Aorta (tissue), 5 donors: ENCODE results near the gene CCDC169. TPM values are rescaled to one million over a fixed set of nuclear protein-coding genes. Genes with fewer than 3 reads are reported as not detected.

Experiments used
- ATAC-seq: fragments of 200-7000 bp; cut with Tn5 transposase; one replicate; pipeline ENCODE4 v1.9.1; 2022; ENCODE audit warnings: moderate library complexity; ENCODE audit not compliant: low FRiP score
- DNase-seq, 2 donors: peaks; one replicate each; pipeline ENCODE4 v3.0.0-alpha.2; 2020
- H3K27ac ChIP-seq, 2 donors: one replicate each; pipeline ENCODE4 v1.5.1; 2013; ENCODE audit warnings: low read length in 2 of 2, mild to moderate bottlenecking in 2 of 2, moderate library complexity in 2 of 2, control low read depth in 1 of 2, inconsistent platforms in 1 of 2, low read depth in 1 of 2
- H3K27me3 ChIP-seq, 2 donors: one replicate each; pipeline ENCODE4 v1.6.1; 2013; ENCODE audit warnings: control low read depth in 1 of 2, low read length in 1 of 2, mild to moderate bottlenecking in 1 of 2, moderate library complexity in 1 of 2; ENCODE audit not compliant: insufficient read depth in 2 of 2, control insufficient read depth in 1 of 2
- H3K36me3 ChIP-seq, 2 donors: one replicate each; pipeline ENCODE4 v1.6.1; 2013; ENCODE audit warnings: control low read depth in 1 of 2, low read length in 1 of 2, mild to moderate bottlenecking in 1 of 2; ENCODE audit not compliant: insufficient read depth in 2 of 2, control insufficient read depth in 1 of 2
- H3K4me1 ChIP-seq, 2 donors: one replicate each; pipeline ENCODE4 v1.6.1; 2013; ENCODE audit warnings: low read length in 2 of 2, control low read depth in 1 of 2, mild to moderate bottlenecking in 1 of 2, moderate library complexity in 1 of 2; ENCODE audit not compliant: insufficient read depth in 2 of 2, control insufficient read depth in 1 of 2
- H3K4me3 ChIP-seq, 2 donors: one replicate each; pipeline ENCODE4 v1.5.1; 2013; ENCODE audit warnings: low read length in 2 of 2, control low read depth in 1 of 2, mild to moderate bottlenecking in 1 of 2
- H3K9me3 ChIP-seq: one replicate; pipeline ENCODE4 v1.6.1; 2013; ENCODE audit warnings: mild to moderate bottlenecking, low read length; ENCODE audit not compliant: control insufficient read depth
- WGBS, 2 donors: extraction: QIAGEN DNeasy Blood & Tissue Kit; methylation state at CpG; one replicate each; pipeline ENCODE4 v1.1.7; 2013; 5-methylcytosine and 5-hydroxymethylcytosine counted together
- intact Hi-C, 2 donors: fragments of 100-400 bp; cut with DNase I; formaldehyde crosslinking; loops; one replicate each; pipeline versions ENCODE4 v1.14.2 to v1.15.0; 2022
- polyA plus RNA-seq, 2 donors: library from polyadenylated mRNA; stranded (reverse); fragments of 200-250 nt; gene quantifications; one replicate each; pipeline ENCODE4 v1.2.3, GENCODE V29; 2013
- total RNA-seq, 2 donors: library from RNA; stranded (reverse); fragmentation: NEBNext Ultra II Directional; extraction: Animal tissue kit (Norgen Biotek cat#: 25700); gene quantifications; one replicate each; pipeline ENCODE4 v1.2.1, GENCODE V29; 2021
- donor health status: healthy with polysubstance abuse.
- donor health status: Bipolar disorder and iron deficiency.
- donor health status: DM: no; HTN: no; CAD: no.
- donor health status: DM: no; HTN: no; CAD: no.
- donor health status: DM: yes; HTN: yes; CAD: no.

Gene CCDC169
- total and polyA plus RNA-seq, 4 donors: 0.28 to 1.5 (median 0.55) TPM; not detected in 1

GRCh38 chr13:36207672-36208071 lies 89.9 kb downstream of the CCDC169 start:
- Histone ChIP-seq H3K9me3 (peaks cover 2% of the 10 kb centered on the region), H3K27me3 (no peaks in the 10 kb centered on the region), H3K36me3 (no peaks in the 10 kb centered on the region), H3K4me3 (no peak overlapping the region), H3K27ac (no peak overlapping the region), H3K4me1 (no peaks in the 10 kb centered on the region)
- intact Hi-C loops: no loop called here
- ATAC-seq: no peak
- WGBS, 2 donors: 74 to 80% methylated on average over 5 of the region's 5 CpGs
- DNase-seq: no peak

DNA sequence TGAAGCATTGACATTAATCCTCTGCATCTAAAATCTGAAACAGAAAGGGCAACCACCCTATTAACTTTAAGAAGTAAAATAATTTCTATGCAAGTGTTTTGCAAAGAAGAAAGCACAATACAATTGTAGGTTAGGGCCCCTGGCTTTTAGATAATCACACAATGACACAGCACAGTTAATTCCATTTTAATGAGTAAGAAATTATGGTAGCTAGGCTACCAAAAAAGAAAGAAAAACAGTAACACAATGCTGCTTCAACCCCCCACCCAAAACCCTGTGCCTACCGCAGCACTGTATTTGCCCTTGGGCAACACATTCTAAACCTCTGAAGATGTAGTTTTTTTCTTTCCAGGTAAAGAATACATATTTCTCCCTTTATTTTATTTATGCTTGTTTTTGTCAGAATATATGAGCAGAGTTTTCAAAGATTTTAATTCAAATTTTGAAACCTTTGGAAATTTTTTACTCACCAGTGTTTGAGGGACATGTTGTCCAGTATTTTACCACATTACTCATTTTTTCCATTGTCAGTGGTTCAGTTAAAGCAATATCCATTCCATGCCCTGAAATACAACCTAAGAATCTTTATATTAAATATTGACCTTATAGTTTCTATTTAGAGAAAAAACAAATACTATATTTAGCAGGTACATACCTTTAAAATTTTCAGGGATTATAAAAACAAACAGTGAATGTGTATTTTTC lies 104.3 kb downstream of the CCDC169 start:
- Histone ChIP-seq H3K36me3 (no peaks in the 10 kb centered on the region), H3K9me3 (no peaks in the 10 kb centered on the region), H3K4me3 (no peak overlapping the region), H3K4me1 (no peaks in the 10 kb centered on the region), H3K27ac (no peak overlapping the region), H3K27me3 (no peaks in the 10 kb centered on the region)
- ATAC-seq: no peak
- 85 to 90% methylated on average over 1 of the region's 1 CpG for WGBS, 2 donors
- intact Hi-C loops: no loop called here
- DNase-seq: no peak

- no peak for ATAC-seq
- DNase-seq: no peak
- intact Hi-C loops: no loop called here
- Histone ChIP-seq H3K9me3 (no peaks in the 10 kb centered on the region), H3K4me1 (no peaks in the 10 kb centered on the region), H3K27me3 (no peaks in the 10 kb centered on the region), H3K36me3 (no peaks in the 10 kb centered on the region), H3K4me3 (no peak overlapping the region), H3K27ac (no peak overlapping the region)
- 86 to 90% methylated on average over 6 of the region's 6 CpGs for WGBS, 2 donors
Observed at GRCh38 chr13:36192166-36192565, 105.4 kb downstream of the CCDC169 start.

GRCh38 chr13:36190771-36191170 lies 106.8 kb downstream of the CCDC169 start:
- Histone ChIP-seq H3K27ac (no peak overlapping the region), H3K4me3 (no peak overlapping the region), H3K36me3 (no peaks in the 10 kb centered on the region), H3K27me3 (no peaks in the 10 kb centered on the region), H3K9me3 (no peaks in the 10 kb centered on the region), H3K4me1 (no peaks in the 10 kb centered on the region)
- no peak for DNase-seq
- intact Hi-C loops: no loop called here
- WGBS, 2 donors: 75 to 80% methylated on average over 3 of the region's 3 CpGs
- no peak for ATAC-seq

GRCh38 chr13:36188441-36188840 lies 109.2 kb downstream of the CCDC169 start:
- Histone ChIP-seq H3K4me3 (no peak overlapping the region), H3K4me1 (no peaks in the 10 kb centered on the region), H3K27me3 (no peaks in the 10 kb centered on the region), H3K27ac (no peak overlapping the region), H3K9me3 (no peaks in the 10 kb centered on the region), H3K36me3 (no peaks in the 10 kb centered on the region)
- DNase-seq (no peak), ATAC-seq (no peak)
- intact Hi-C loops: no loop called here
- 95 to 97% methylated on average over 1 of the region's 1 CpG for WGBS, 2 donors

DNA sequence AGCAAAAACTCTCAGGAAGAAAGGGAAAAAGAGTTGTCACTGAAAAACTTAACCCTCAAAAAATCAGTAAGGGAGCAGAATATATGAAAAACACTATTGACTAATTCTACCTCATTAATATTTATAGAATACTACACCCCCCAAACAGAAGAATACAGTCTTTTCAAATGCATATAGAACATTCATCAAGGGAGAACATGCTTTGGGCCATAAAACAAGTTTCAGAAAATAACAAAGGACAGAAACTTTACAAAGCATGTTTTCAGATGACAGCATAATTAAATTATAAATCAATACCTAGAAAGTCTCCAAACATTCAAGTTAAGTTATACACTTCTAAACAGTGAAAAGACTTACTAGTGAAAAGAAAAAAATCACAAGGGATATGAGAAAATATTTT lies 113.7 kb downstream of the CCDC169 start:
- H3K4me1 ChIP-seq: no peaks in the 10 kb centered on the region

More for the DNA sequence above, 113.7 kb downstream of the CCDC169 start:
- no peak for ATAC-seq
- Histone ChIP-seq H3K9me3 (no peaks in the 10 kb centered on the region), H3K27me3 (no peaks in the 10 kb centered on the region), H3K4me3 (no peak overlapping the region), H3K36me3 (no peaks in the 10 kb centered on the region), H3K27ac (no peak overlapping the region)
- intact Hi-C loops: no loop called here
- DNase-seq: no peak

Other genes starting within 250 kb of the CCDC169 start
- 10 to 100 TPM; 24.7 to 47.4 TPM for gene DCLK1, start 166.4 kb downstream of the CCDC169 start, total RNA-seq
- gene DCLK1, start 166.4 kb downstream of the CCDC169 start, polyA plus RNA-seq: 1 to 10 TPM; 2.6 to 3.1 TPM
- not detected for gene SOHLH2, start 83.3 kb downstream of the CCDC169 start, total RNA-seq
- gene SOHLH2, start 83.3 kb downstream of the CCDC169 start, polyA plus RNA-seq: under 1 TPM in 1 of 2 donors, not detected in 1; 0.63 TPM
- 10 to 100 TPM; 73.5 to 74.7 TPM for gene SPART, start 48.6 kb upstream of the CCDC169 start, total RNA-seq
- gene SPART, start 48.6 kb upstream of the CCDC169 start, polyA plus RNA-seq: 10 to 100 TPM; 46.6 to 49.8 TPM
- under 1 TPM; 0.36 to 0.42 TPM for gene CCNA1, start 134.7 kb upstream of the CCDC169 start, total RNA-seq
- under 1 TPM; 0.25 to 0.31 TPM for gene CCNA1, start 134.7 kb upstream of the CCDC169 start, polyA plus RNA-seq